ENCODE measurements around the gene DUS2. TPM values are rescaled to one million over a fixed set of nuclear protein-coding genes. Genes with fewer than 3 reads are reported as not detected.

The DUS2 gene
- total RNA-seq, 1 experiment from 2014 or later: 27.9 TPM

GRCh38 chr16:67993207-67994039 is 29.7 kb upstream of the DUS2 start (continued):
- no peak for TF ChIP-seq CREB1 (CRISPR knock-in tag; IDR thresholded peaks at IDR 0.05)
- no peak for TF ChIP-seq ZSCAN18 (CRISPR knock-in tag; IDR thresholded peaks at IDR 0.05)
- TF ChIP-seq HMGXB4 (CRISPR knock-in tag; IDR thresholded peaks at IDR 0.05): no peak
- TF ChIP-seq RORB (CRISPR knock-in tag; IDR thresholded peaks at IDR 0.05): no peak
- no peak for TF ChIP-seq AFF4 (CRISPR knock-in tag; IDR thresholded peaks at IDR 0.05; ENCODE audit: borderline replicate concordance)
- TF ChIP-seq AR (CRISPR knock-in tag; IDR thresholded peaks at IDR 0.05): no peak
- TF ChIP-seq NR2C2 (CRISPR knock-in tag; IDR thresholded peaks at IDR 0.05): peak; percentile 36; the same call in 1 of the 2 replicates
- TF ChIP-seq JUN (CRISPR knock-in tag; IDR thresholded peaks at IDR 0.05): no peak
- no peak for TF ChIP-seq MXD4 (CRISPR knock-in tag; IDR thresholded peaks at IDR 0.05; ENCODE audit: borderline replicate concordance)
- TF ChIP-seq HMGA2 (CRISPR knock-in tag; IDR thresholded peaks at IDR 0.05): no peak
- peak; percentile 98 for TF ChIP-seq ZNF423 (CRISPR knock-in tag; IDR thresholded peaks at IDR 0.05)
- no peak for TF ChIP-seq GABPB1 (CRISPR knock-in tag; IDR thresholded peaks at IDR 0.05)
- no peak for TF ChIP-seq ZBTB21 (CRISPR knock-in tag; IDR thresholded peaks at IDR 0.05; ENCODE audit: borderline replicate concordance)
- TF ChIP-seq ERG (CRISPR knock-in tag; IDR thresholded peaks at IDR 0.05): no peak
- TF ChIP-seq NFE2L1 (CRISPR knock-in tag; IDR thresholded peaks at IDR 0.05): peak; percentile 78; the same call in 1 of the 2 replicates
- TF ChIP-seq ZNF232 (CRISPR knock-in tag; IDR thresholded peaks at IDR 0.05): no peak
- TF ChIP-seq ATF1 (CRISPR knock-in tag; IDR thresholded peaks at IDR 0.05): no peak
- TF ChIP-seq STAT6 (CRISPR knock-in tag; conservative IDR thresholded peaks at IDR 0.05; ENCODE audit: low read depth): no peak
- no peak for TF ChIP-seq NR3C1 (CRISPR knock-in tag; conservative IDR thresholded peaks at IDR 0.05; ENCODE audit: low read depth)
- no peak for TF ChIP-seq ATF2 (CRISPR knock-in tag; IDR thresholded peaks at IDR 0.05; ENCODE audit: borderline replicate concordance, low read depth)
- TF ChIP-seq E2F1 (CRISPR knock-in tag; IDR thresholded peaks at IDR 0.05): no peak
- TF ChIP-seq RELA (CRISPR knock-in tag; IDR thresholded peaks at IDR 0.05; ENCODE audit: borderline replicate concordance): peak; percentile 38; the same call in 1 of the 2 replicates
